Stimulated activated CD8-positive, alpha-beta memory T cell treated with anti-CD3 and anti-CD28 coated beads, Interleukin-12 subunit alpha, Interleukin-12 subunit beta, amount 100 ng/mL, for 1 hour (primary cell): ENCODE measurements around the gene ESR1.
"Not testable (repeated sequence)": the region's sequence is repeated elsewhere in the genome, so short reads cannot be mapped to it uniquely, and the experiment has no call there.

Experiments
- DNase-seq: peaks from one replicate; pipeline ENCODE4 v3.0.0-alpha.2; 2020; ENCODE audit warnings: low read depth

The ESR1 gene

DNA sequence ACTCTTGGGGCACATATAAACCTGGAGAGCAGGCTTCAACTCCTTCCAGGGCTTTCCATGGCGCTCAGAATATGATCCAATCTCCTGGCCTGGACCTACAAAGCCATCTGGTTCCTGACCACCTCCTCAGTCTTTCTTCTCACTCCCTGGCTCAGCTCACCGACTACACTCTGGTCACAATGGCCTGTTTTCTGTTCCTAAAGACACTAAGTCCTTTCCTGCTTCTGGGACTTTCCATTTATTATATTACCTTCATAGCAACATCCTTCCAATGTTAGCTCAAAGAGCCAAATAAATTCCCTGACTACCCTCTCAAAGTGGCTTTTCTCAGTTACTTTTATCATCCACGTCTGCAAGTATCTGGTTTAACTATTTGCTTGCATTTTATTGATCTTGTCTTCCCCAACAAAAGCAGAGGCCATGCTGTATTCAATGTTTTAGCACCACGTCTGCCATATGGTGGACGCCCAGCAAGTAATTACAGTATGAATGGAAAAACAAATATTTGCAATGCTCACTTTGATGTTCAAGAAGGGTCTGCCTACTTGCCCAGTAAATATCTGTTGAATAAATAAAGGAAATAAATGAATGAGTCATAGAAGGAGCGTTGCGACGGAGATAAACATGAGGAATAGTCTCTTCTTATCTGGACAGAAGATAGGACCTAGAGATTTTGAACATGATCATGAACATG is 328.4 kb downstream of the ESR1 start:
- DNase-seq: no peak

DNA sequence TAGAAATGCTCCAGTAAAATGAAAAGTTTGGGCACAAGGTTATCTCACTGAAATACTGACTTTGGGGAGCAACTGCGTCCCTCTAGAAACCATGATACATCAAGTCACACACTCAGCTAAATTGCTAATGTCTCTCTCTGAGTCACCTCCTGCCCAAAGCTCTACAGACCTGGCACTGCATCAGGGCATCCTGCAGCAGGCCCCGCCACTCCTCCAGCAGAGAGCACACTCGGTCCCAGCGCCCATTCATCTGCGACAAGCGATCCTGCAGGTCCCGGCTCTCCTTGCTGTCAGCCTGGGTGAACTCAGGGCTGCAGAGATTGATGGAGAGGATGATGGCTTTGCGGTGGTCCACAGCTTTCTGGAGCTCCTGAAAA is 329.0 kb downstream of the ESR1 start:
- no peak for DNase-seq

- not testable (repeated sequence) for DNase-seq
Measured at GRCh38 chr6:152138344-152138743, 330.9 kb downstream of the ESR1 start.

DNA sequence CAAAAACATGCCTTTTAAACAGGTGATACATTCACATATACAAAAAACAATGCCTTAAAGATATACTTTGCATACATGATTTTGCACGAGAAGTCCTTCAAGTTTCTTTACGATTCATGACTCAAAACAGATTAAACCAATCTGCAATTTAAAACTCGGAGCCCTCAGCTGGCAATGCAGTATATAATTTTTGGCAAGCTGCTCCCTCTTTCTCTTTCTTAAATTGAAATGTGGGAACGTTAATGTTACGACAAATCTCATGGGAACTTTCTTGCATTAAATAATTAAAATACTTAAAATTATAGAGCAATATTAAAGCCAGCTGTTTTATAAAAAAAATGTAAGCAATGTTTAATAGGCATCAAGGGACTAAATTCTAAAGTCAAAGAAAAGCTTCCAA is 334.6 kb downstream of the ESR1 start:
- no peak for DNase-seq

- DNase-seq: no peak
Measured at GRCh38 chr6:152143359-152143758, 335.9 kb downstream of the ESR1 start.

GRCh38 chr6:152146385-152146784 is 338.9 kb downstream of the ESR1 start:
- DNase-seq: no peak

- no peak for DNase-seq
Measured at GRCh38 chr6:152147269-152147668, 339.8 kb downstream of the ESR1 start.

DNA sequence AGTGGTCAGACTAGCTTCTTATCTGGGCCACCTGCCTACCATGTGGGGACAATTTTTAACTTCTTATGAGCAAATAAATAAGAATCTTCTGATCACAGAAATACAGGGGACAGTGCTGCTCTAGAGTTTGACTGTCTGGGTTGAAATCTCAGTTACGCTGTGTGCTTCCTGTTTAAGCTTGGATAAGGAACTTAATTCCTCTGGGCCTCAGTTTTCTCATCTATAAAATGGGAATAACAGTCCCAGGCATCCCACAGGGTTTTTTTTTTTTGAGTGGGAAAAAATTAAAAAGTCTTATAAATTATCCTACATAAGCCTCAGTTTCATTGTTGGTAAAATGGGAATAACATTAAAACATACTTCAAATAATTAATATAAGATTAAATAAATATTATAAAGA is 340.9 kb downstream of the ESR1 start:
- DNase-seq: no peak

DNA sequence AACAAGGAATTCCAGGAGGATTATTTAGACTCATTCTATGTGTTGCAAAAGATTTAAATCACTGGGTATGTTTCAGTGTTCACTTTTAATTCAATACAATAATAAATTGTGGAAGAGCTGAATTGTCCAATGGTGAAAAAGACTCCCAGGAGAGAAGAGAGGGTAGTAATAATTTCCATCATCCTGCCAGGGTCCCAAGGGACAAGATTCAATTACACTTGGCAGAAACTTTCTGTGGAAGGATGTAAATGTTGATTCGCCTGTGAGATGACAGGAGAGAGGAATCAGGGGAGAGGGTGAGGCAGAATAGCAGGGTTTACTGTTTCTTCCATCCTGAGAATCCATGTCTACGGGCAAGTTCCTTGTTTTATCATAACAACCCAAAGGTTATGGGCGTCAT is 342.7 kb downstream of the ESR1 start:
- DNase-seq: no peak

DNA sequence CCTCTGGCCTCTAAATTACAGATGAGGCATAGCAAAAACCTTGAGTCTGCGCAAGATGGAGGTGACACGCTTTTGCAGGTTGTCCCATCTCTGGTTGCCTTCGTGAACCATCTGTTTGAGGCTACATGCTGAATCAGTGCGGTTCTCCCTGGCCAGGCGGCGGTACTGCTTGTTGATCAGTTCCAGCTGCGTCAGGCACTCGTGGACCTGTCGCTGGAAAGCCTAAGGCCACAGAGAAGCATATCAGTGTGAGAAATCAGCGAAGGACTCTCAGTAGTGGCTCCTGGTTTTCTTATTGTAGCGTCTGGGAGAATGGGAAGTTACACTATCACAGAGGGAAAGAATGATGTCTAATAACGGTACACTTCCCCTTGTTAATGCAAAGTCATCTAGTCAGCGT is 344.4 kb downstream of the ESR1 start:
- DNase-seq: no peak

DNA sequence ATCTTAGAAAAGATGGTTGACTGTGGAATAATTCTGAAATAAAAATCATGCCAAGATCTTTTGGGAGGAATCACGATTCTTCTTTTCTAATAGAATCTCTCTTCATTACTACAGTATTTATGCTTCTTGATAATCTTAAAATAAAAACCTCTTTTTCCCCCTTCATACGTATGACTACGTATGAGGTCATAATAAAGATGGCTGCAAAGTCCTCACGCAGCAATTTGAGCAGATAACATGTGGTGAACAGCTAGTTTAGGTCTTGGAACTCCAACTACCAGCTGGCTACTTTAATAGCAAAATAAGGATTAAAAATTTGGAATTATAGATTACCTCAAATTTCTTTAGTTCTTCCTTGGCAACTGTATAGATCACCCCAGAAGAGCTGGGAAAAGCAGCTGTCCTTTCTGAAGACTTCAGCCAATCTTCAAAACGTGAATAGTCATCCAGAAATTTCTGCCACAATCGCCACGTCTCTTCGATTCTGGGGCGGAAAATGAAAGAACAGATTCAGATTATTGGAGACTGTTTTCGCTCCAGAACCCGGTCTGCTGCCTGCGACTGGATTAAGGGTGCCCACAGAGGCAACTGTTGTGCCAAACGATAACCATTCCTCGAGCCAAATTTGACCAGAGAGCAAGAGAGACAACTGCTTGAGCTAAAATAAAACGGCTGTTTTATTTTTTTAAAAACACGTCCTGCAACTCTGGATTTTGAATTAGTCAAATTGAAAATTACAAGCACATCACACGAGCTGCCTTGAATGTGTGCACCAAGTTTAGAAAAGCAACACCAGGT is 347.3 kb downstream of the ESR1 start:
- no peak for DNase-seq

GRCh38 chr6:152155792-152156191 is 348.3 kb downstream of the ESR1 start:
- DNase-seq: no peak

- no peak for DNase-seq
Measured at GRCh38 chr6:152160346-152160745, 352.9 kb downstream of the ESR1 start.

GRCh38 chr6:152161501-152161900 is 354.0 kb downstream of the ESR1 start:
- no peak for DNase-seq

GRCh38 chr6:152164957-152165356 is 357.5 kb downstream of the ESR1 start:
- DNase-seq: no peak

- no peak for DNase-seq
Measured at GRCh38 chr6:152166497-152166896, 359.0 kb downstream of the ESR1 start.

- DNase-seq: no peak
Measured at GRCh38 chr6:152166897-152167296, 359.4 kb downstream of the ESR1 start.

GRCh38 chr6:152167641-152168603 is 360.4 kb downstream of the ESR1 start:
- DNase-seq: no peak

DNA sequence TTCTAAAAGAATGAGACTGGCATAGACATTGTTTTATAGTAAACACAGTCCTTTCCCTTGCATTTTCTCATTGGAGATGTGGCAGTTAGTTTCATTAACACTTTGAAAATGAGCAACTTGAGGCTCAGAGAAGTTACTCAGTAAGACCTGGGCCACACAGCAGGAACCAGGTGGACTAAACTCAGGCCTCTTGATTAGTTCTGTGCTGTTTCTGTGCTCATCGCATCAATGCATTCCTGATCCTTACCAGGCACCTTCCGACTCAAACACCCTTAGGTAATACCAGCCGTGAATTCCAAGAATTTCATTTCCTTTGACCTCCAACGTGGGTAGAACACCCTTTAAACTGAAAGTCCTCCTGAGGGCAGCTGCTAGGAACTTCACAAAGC is 362.8 kb downstream of the ESR1 start:
- no peak for DNase-seq

DNA sequence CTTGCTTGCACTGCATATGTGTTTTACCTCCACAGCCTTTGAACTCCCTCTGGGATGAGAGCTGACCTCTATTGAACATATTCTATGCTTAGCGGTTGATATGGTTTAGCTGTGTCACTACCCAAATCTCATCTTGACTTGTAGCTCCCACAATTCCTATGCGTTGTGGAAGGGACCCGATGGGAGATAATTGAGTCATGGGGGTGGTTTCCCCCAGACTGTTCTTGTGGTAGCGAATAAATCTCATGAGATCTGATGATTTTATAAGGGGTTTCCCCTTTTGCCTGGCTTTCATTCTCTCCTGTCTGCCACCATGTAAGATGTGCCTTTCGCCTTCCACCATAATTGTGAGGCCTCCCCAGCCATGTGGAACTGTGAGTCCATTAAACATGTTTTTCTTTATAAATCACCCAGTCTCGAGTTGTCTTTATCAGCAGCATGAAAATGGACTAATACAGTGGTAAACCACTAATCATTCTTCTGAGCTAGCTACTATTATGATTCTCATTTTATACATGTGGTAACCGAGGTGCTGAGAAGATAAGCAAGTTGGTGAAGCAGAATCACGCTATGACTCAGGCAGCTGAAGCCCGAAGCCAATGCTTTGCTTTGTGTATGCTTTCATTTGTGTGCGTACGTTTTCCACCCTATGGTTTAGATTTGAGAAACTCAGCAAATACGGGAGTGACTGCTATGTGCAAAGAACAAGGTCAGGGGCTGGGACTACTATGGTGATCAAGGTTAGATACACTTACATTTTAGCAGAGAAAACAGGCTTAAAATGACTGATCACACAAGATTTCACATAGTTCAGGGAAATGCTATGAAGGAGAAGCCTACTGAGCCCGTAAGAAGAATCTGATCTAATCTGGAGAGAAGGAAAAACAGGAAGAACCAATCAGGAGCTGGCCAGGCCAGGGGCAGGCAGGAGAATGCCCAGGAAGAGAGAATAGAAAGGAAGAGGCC is 363.5 kb downstream of the ESR1 start:
- DNase-seq: no peak

DNA sequence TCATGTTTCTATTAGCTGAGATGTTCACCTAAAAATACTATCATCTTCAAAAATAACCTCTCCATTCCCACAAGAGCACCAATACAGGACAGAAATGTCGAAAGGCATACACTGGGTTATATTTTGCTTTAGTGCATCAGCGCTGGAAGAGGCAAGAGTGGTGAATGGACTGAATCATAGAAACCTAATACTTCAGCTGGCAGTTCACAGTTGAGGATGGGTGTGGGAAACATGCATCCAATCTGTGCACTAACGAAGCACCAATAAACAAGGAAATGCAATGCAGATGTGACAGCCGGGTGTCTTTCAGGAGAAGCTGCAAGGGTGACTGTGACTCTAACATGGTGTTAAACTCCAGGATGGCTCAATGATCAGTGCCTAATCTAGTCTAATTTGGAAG is 365.8 kb downstream of the ESR1 start:
- no peak for DNase-seq
